GM12891 (cell line): ENCODE measurements around the gene DPY19L3.

Experiments
- POLR2A ChIP-seq: IDR thresholded peaks from 2 replicates; pipeline ENCODE4 v1.6.1; 2011; ENCODE audit warnings: low read depth, low read length, control low read depth
- POLR2AphosphoS5 ChIP-seq: IDR thresholded peaks from 2 replicates; pipeline ENCODE4 v1.6.1; 2011; ENCODE audit warnings: low read depth, low read length, control low read depth
- TAF1 ChIP-seq: IDR thresholded peaks from 2 replicates; pipeline ENCODE4 v1.6.1; 2011; ENCODE audit warnings: low read depth, low read length, control low read depth

DNA sequence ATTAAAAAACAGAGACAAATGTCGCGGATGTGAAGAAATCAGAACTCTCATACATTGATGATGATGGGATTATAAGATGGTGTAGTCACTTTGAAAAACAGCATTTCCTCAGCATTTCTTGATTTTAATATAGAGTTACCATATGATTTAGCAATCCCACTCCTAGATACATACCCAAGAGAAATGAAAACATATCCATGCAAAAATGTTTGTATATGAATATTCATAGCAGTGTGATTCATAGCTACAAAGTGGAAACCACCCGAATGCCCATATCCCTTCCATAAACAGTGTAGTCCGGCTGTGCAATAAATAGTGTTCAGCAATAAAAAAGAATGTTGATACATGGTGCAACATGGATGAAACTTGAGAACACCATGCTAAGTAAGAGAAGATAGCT is 44.6 kb downstream of the DPY19L3 start:
- TF ChIP-seq TAF1 (no peak), POLR2A (no peak), POLR2AphosphoS5 (no peak)
